ENCODE data around the gene SULT2B1. TPM values are rescaled to one million over a fixed set of nuclear protein-coding genes. Genes with fewer than 3 reads are reported as not detected.

SULT2B1 gene
- total and polyA plus RNA-seq, 2 of the 4 experiments (the other 2 are of a cell fraction), result 0.09 TPM; not detected in 1

- Histone ChIP-seq H2BK120ac (ENCODE audit: low read depth, low read length) (no peak overlapping the region), H2BK5ac (ENCODE audit: low read depth, low read length, poor library complexity, severe bottlenecking) (no peak overlapping the region), H3K18ac (ENCODE audit: low read depth, low read length) (no peak overlapping the region), H4K20me1 (ENCODE audit: insufficient read depth, low read length) (no peaks in the 10 kb centered on the region), H3K36me3 (ENCODE audit: control insufficient read depth, insufficient read depth, low read length) (peaks cover 6% of the 10 kb centered on the region; the same call in 1 of the 2 replicates), H2AK9ac (replicated peaks; ENCODE audit: low read depth, low read length, poor library complexity) (no peak overlapping the region), H2BK15ac (ENCODE audit: low read depth, low read length) (no peak overlapping the region), H3K79me1 (ENCODE audit: low read depth in 1 of 2, low read length in 2 of 2) (peaks cover 4 to 21% of the 10 kb centered on the region in 2 experiments; a peak in 3 of 4 replicates), H3K9me3 (ENCODE audit: control insufficient read depth, insufficient read depth, low read length) (no peaks in the 10 kb centered on the region), H4K91ac (ENCODE audit: insufficient read depth, low read depth, low read length) (no peak overlapping the region), H3K23ac (ENCODE audit: low read depth, low read length) (no peak overlapping the region), H3K56ac (ENCODE audit: extremely low read depth, insufficient read depth, low read length) (no peak overlapping the region), H3K4me2 (ENCODE audit: low read depth, low read length) (no peak overlapping the region), H2BK20ac (ENCODE audit: low read depth, low read length) (no peak overlapping the region), H2AFZ (replicated peaks; ENCODE audit: low read length, poor library complexity) (no peak overlapping the region), H4K5ac (ENCODE audit: low read depth, low read length) (no peak overlapping the region), H3K4me1 (ENCODE audit: control insufficient read depth, insufficient read depth, low read length) (peaks cover 23% of the 10 kb centered on the region), H4K8ac (ENCODE audit: low read depth in 2 of 2, low read length in 2 of 2) (no peak overlapping the region), H3K27me3 (ENCODE audit: control insufficient read depth, insufficient read depth, low read length) (no peaks in the 10 kb centered on the region), H3K9ac (ENCODE audit: low read depth, low read length) (no peak overlapping the region), H3K4me3 (ENCODE audit: insufficient read depth, low read depth, low read length) (no peak overlapping the region), H3K4ac (ENCODE audit: low read depth, low read length) (no peak overlapping the region), H3K9me1 (ENCODE audit: insufficient read depth, low read length) (peaks cover 6% of the 10 kb centered on the region), H3K14ac (replicated peaks; ENCODE audit: low read depth, low read length) (no peak overlapping the region), H2AK5ac (ENCODE audit: low read depth, low read length) (no peak overlapping the region), H3K27ac (ENCODE audit: insufficient read depth, low read length) (no peak overlapping the region)
- 90% methylated on average over 2 of the region's 17 CpGs; no CpG with 5 or more reads in 1 of the 2 experiments for WGBS, 2 experiments (ENCODE audit: extremely low coverage in 2 of 2, insufficient read length in 1 of 2)
- in situ Hi-C loops (cut with MboI; ENCODE audit: low sequenced_read_pairs) (no loop called here), intact Hi-C loops (cut with micrococcal nuclease) (no loop called here), dilution Hi-C loops (cut with HindIII; ENCODE audit: low sequenced_read_pairs, unreplicated experiment) (no loop called here)
- ATAC-seq (ENCODE audit: low read depth) (no peak), DNase-seq (no peak)
- BruUV-seq (replicated peaks), result no TSS peak
- CTCF ChIA-PET, result no interaction called here
- no peak for TF ChIP-seq RFX5 (IDR thresholded peaks at IDR 0.05; ENCODE audit: low read depth, low read length)
- no peak for TF ChIP-seq NFE2L2 (IDR thresholded peaks at IDR 0.05; ENCODE audit: low read depth, low read length)
- no peak for TF ChIP-seq USF2 (IDR thresholded peaks at IDR 0.05; ENCODE audit: low read depth, low read length)
- no peak for TF ChIP-seq POLR2A (IDR thresholded peaks at IDR 0.05; ENCODE audit: low read depth, low read length)
- TF ChIP-seq CHD1 (IDR thresholded peaks at IDR 0.05; ENCODE audit: low read depth, low read length), result no peak
- POLR2A ChIA-PET (ENCODE audit: unreplicated experiment), result no interaction called here
Measured at GRCh38 chr19:48627865-48628314, 75.9 kb downstream of the SULT2B1 start.
